NOMO-1 (cell line): ENCODE measurements around the gene PIP4K2A.

Experiments
- DNase-seq, 2 experiments: peaks; one replicate each; lab custom pipeline; 2025; ENCODE audit not compliant: unreplicated experiment in 2 of 2; lab: John Stamatoyannopoulos, UW

The PIP4K2A gene

GRCh38 chr10:22623633-22624253, 90.6 kb downstream of the PIP4K2A start:
- DNase-seq, result no peak

GRCh38 chr10:22622242-22622806, 92.1 kb downstream of the PIP4K2A start:
- no peak for DNase-seq

DNA sequence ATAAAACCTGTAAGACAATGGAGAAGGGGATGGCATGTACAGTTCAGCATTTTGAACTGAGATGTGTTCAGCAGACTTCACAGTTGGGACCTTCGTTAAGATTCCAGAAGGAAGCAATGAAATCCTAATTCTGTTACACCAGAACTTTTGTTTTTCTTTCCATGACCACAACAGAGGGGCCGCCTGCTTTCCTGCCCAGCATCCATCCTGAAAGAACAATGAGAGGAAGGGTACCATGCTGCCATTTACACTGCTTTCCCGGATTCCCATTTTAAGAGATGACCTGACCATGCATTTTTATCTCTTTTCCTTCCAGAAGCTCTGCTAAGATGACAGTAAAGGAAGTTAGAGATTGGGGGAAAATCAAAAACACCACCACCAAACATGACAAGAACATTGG, 92.7 kb downstream of the PIP4K2A start:
- no peak for DNase-seq

DNA sequence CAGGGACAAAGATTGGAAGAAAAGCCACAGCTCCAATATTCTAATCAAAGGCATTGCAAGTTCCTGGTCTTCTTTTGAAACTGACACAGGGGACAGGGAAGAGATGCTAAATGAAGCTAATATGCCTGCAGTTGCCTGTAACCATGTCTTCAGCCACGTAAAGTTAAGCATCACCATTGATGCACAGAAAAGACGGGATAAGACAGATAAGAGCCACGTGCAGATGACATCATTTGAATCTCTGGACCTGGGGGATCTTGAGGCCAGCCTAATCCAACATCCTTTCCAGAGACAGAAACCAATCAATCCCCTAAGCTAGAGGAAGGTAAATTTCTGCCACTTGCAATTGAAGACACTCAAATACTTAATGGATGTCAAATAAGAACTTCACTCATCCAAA, 93.4 kb downstream of the PIP4K2A start:
- DNase-seq, result no peak

DNA sequence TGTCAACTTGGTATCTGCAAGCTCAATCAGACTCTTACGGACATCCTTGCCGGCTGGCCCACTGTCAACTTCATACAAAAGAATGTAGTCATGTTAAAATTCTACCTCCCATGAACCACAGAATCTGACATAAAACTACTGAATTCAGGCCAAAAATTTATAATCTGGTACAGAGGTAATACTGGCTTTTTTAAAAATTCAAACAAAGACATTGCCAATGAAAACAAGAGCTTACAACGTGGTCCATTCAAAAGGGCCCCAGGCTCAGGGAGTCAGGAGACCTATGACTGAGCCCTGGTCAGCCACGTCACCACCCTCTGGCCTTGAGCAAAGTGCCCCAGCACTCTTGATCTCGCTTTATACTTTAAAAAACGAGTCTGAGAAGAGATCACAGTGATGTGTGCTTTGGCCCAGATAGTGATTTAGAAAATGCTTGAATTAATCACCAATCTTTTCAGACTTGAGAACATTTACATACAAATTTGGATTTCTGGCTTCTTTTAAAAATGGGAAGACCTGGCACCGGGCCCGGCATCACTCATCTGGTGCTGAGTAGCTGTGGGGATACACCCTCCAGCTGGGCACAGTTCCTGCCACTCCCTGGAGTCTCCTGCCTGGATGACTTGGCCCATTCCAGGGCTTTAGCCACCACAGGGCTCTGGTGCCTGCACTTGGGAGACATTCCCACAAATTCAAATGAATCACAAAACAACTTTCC, 94.1 kb downstream of the PIP4K2A start:
- no peak for DNase-seq

DNA sequence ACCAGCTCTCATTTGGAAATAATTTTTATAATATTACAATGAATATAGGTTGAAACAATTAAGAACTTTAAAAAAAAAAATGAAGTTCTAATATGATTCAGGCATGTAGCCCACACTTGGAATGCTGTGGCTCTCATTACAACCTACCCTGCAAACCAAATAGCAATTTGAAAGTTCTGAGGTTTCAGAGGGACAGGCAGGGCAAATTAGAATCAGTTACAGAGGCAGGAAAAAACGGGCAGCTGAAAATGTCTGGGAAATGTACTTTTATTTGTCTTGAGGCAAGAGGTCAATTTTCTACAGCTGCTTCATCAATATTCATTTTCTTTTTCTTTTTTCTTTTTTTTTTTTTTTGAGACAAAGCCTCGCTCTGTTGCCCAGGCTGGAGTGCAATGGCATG, 95.3 kb downstream of the PIP4K2A start:
- no peak for DNase-seq

DNA sequence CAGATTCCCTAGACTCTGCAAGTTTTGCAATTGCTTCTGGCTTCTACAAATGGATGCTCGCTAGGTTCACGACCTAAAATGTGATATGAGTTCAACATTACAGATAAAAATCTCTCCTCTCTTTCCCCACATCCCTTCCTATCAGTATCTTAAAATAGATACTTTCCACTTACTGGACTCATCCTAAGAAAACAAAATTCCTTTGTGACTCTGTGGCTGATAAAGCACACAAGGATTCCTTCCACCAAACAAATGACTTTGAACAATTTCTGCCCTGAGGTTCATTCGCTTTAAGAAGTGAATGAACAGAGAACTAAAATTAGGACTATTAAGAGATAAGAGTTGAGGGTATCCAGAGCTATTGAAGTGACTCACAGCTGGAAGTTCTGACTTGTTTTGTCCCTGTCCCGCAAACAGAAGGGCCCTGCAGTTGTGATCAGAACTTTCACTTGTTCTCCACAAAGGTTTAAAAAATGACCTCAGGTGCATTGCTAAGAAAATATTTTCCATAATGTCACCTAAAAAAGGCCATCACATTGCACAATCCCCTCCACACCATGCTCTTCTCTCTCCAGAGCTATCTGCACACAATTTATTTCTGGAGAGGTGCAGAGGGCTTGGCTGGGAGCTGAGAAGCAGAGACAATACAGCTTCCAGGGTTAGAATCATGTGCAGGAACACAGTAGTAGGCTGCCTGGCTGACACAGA, 96.1 kb downstream of the PIP4K2A start:
- no peak for DNase-seq

- no peak for DNase-seq
Measured at GRCh38 chr10:22617516-22617915, 96.9 kb downstream of the PIP4K2A start.

DNA sequence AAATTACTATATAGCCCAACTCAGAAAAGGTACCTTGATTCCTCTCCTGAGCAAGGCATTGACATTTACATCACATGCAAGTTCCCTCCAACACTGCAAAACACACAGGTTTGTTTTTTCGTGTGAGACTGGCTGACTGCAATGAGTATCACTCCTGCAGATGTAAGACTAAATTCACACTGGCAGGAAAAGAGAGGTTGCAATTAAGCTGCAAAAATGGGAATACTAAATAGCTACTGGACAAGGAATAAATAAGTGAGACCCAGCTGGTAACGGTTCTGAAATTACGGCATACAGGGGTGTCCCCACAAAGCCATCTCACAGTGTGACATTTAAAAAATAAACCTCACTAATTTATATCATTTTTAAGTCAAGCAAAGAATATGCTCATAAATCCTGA, 97.3 kb downstream of the PIP4K2A start:
- DNase-seq, result no peak

DNA sequence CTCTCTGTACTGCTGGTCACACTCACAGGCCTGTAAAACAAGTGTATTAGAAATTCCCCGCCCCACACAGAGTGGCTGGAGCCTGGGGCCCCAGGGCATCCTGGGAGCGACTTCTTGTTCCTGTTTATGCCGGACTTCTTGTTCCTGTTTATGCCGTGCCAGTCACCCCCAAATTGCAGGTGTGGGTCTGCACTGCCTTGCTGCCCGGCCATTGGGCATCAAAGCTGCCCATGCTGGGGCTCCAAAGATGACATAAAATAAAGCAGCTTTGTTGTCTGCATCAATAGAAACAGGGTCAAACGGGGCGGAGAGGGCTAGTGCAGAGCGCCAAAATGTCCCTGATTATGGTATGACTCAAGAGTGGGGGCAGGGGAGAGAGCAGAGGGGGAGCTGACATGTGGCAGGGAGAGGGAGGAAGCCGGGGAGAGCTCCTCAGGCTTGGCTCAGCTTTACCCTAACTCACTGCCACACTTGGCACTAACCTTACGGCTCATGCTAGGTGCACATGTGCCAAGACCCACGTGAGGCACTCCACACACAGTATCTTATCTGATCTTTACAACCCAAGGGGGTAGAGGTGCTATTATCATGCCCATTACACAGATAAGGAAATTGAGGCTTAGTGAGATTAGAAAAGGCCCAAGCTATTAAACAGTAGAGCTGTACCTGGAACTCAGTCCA, 98.4 kb downstream of the PIP4K2A start:
- peak; percentile 68 to 73 for DNase-seq

GRCh38 chr10:22615101-22615500, 99.3 kb downstream of the PIP4K2A start:
- no peak for DNase-seq

DNA sequence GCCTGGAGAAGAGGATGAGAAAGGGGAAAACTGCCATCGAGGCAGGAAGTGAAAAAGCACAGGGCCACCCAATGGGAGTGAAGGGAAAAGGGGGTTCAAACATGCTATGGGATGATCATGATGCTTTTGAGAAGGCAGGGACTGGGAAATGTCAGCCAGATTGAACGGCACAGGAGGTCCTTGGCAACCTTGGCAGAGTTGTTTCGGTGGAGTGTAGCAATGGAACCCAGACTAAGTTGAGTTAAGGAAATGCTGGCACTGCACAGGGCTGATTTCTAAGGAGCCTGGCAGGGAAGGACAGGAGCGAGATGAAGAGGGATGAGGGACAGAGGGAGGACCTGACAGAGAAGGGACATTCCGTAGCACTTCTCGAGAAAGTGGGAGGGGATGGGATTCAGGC, 101.4 kb downstream of the PIP4K2A start:
- DNase-seq, result no peak

- DNase-seq, result no peak
Measured at GRCh38 chr10:22612318-22612717, 102.1 kb downstream of the PIP4K2A start.

DNA sequence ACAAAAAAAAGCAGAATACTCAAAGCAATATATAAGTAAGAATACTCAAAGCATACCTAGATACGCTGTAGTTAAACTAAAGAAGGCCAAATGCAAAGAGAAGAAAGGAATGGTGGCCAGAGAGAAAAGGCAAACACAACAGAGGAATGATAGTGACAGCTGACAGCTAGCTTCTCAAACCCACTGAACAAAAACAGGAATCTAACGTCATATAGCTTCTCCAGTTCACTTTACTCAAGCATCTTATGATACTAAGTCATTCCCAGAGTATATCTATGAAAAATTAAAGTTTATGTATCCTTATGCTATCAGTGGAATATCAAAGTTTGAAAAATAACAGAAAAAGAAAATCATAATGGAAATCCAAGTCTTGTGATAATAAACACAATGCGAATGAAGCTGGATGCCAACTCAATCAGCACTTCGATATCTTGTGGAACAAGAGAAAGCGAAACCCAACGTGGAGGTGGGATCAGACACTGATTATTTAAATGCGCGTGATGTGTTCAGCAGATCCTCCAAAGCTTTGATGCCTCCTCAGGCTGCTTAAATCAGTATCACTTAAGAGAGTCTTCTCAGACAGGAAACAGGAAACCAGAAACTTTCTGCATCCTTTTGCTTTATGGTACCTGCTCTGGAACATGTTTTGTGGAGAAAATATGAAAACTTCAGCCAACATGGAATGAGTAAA, 102.8 kb downstream of the PIP4K2A start:
- no peak for DNase-seq

- DNase-seq, result no peak
Measured at GRCh38 chr10:22610610-22611009, 103.8 kb downstream of the PIP4K2A start.

GRCh38 chr10:22609719-22610465, 104.5 kb downstream of the PIP4K2A start:
- DNase-seq, result peak; percentile 44 to 56

DNA sequence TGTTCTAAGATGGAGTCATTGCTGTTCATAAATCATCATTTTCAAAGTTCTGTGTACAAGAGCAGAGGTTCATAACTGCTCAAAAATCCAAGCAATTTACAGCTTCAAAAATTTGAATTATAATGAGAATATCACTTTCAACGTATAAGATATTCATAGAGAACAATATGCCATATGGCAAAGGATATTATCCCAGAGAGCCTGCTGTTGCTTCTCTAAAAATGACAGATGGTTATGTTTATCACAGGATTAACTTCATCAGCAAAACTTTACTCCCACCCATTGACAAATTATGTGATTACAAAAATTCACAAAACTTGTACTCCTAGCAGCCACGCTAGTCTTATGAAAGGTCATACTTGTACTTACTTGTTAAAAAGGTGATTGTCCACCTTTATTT, 105.1 kb downstream of the PIP4K2A start:
- no peak for DNase-seq

DNA sequence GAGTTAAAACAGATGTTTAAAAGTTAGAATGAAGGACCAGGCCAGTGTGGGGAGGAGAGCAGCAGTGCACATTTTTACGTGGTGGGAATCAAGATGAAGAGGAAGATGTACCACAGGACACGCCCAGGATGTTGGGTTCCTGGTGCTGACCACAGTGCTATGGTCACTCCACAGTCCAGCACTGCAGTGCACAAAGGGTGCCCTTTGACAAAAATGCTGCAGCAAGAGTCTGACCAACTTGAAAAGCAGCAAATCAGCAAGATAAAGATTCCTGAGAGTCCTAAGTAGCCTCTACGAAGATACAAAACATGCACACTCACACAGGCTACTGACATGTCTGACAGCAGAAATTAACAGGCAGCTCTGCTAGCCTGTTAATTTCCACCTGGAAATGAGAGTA, 107.1 kb downstream of the PIP4K2A start:
- no peak for DNase-seq

- DNase-seq, result peak; percentile 75 to 78
Measured at GRCh38 chr10:22606164-22606614, 108.2 kb downstream of the PIP4K2A start.

DNA sequence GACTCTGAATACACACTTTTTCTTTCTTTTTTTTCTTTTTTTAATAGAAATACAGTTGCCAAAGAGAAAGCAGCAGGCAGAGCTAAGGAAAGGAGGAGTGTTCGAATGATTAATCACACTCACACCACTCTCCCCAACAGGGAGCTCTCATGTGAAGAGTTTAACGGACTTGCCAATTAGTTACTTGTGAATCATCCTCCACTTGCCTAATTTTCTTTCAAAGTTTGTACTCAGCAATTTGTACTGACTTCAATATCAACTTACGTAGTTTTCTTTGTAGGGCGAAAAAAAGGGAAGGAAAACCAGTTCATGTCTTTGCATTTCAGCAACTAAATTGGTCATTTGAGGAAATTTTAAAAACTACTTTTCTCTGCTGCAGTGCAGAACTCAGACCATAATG, 109.2 kb downstream of the PIP4K2A start:
- peak; percentile 95 to 98 for DNase-seq
